ENCODE measurements around the gene SKOR1.

GRCh38 chr15:67859331-67859946 lies 34.1 kb downstream of the SKOR1 start:
- TF ChIP-seq EZH2 (IDR thresholded peaks at IDR 0.05; ENCODE audit: low read length, missing control alignments) = no peak
- no peak for TF ChIP-seq CTCF (conservative IDR thresholded peaks at IDR 0.05 in 1 of 2, IDR thresholded peaks at IDR 0.05 in 1 of 2; ENCODE audit: low read depth in 1 of 2, low read length in 2 of 2)

Data from fibroblast of lung (primary cell).